Upper lobe of left lung (tissue), 6 donors: ENCODE results near the gene MRPL33. TPM values are rescaled to one million over a fixed set of nuclear protein-coding genes. Genes with fewer than 3 reads are reported as not detected.

Experiments used
- ATAC-seq, 2 donors: fragments of 200-7000 bp; cut with Tn5 transposase; one replicate each; pipeline ENCODE4 v1.9.1; 2022; ENCODE audit warnings: mild to moderate bottlenecking in 2 of 2, moderate library complexity in 2 of 2; ENCODE audit not compliant: low FRiP score in 2 of 2
- DNase-seq, 2 donors: peaks; one replicate each; pipeline ENCODE4 v3.0.0-alpha.2; 2019 to 2020
- H3K27ac ChIP-seq, 4 donors: fragments of 200-600 bp; sonication (generic); one replicate each; pipeline ENCODE4 v1.5.1; 2016 to 2019
- H3K27me3 ChIP-seq, 4 donors: fragments of 200-600 bp; sonication (generic); one replicate each; pipeline ENCODE4 v1.5.1; 2017 to 2019
- H3K36me3 ChIP-seq, 4 donors: fragments of 200-600 bp; sonication (generic); one replicate each; pipeline ENCODE4 v1.5.1; 2016 to 2019
- H3K4me1 ChIP-seq, 4 donors: fragments of 200-600 bp; sonication (generic); one replicate each; pipeline ENCODE4 v1.5.1; 2018 to 2019
- H3K4me3 ChIP-seq, 4 donors: fragments of 200-600 bp; sonication (generic); one replicate each; pipeline ENCODE4 v1.5.1; 2017 to 2019; ENCODE audit warnings: mild to moderate bottlenecking in 2 of 4, moderate library complexity in 1 of 4
- H3K9me3 ChIP-seq, 4 donors: fragments of 200-600 bp; sonication (generic); one replicate each; pipeline ENCODE4 v1.5.1; 2018 to 2019
- EP300 ChIP-seq, 4 donors: sonication (generic); formaldehyde crosslinking; IDR thresholded peaks; one replicate each; pipeline ENCODE4 v1.5.1; 2017; ENCODE audit warnings: antibody characterized with exemption in 4 of 4, control low read depth in 2 of 4
- POLR2A ChIP-seq, 4 donors: fragments of 450-650 bp; IDR thresholded peaks; one replicate each; pipeline ENCODE4 v1.5.1; 2016 to 2017; ENCODE audit warnings: antibody characterized with exemption in 4 of 4, mild to moderate bottlenecking in 2 of 4
- POLR2AphosphoS5 ChIP-seq, 2 donors: sonication (generic); formaldehyde crosslinking; IDR thresholded peaks; one replicate each; pipeline ENCODE4 v1.5.1; 2017; ENCODE audit warnings: antibody characterized with exemption in 2 of 2
- WGBS, 2 donors: methylation state at CpG; one replicate each; pipeline ENCODE4 v1.1.5; 2017 to 2018; 5-methylcytosine and 5-hydroxymethylcytosine counted together
- total RNA-seq, 6 donors: library from RNA; depleted of rRNA in 4 of 6; stranded (reverse); fragments of >200 nt in 4 of 6; gene quantifications; one replicate each; pipeline versions ENCODE4 v1.1.0 to v1.2.1, GENCODE V29; 2016 to 2021
- TF ChIP-seq, protein P1 (sequence below), 6 experiments: fragments of 450-650 bp in 4 of 6; fragments of 200-600 bp in 2 of 6; sonication (generic) in 2 of 6; IDR thresholded peaks; one replicate each; pipeline ENCODE4 v1.5.1; 2016 to 2019; ENCODE audit warnings: antibody characterized with exemption in 6 of 6
- donor health status: DM: no; HTN: no; CAD: no; lungs with moderate emphysema.
- donor health status: DM: no; HTN: yes; CAD: no; lungs with severe emphysema.

The MRPL33 gene
- total RNA-seq, 6 donors from 2014 or later = 54.5 to 122 (median 72.4) TPM

DNA sequence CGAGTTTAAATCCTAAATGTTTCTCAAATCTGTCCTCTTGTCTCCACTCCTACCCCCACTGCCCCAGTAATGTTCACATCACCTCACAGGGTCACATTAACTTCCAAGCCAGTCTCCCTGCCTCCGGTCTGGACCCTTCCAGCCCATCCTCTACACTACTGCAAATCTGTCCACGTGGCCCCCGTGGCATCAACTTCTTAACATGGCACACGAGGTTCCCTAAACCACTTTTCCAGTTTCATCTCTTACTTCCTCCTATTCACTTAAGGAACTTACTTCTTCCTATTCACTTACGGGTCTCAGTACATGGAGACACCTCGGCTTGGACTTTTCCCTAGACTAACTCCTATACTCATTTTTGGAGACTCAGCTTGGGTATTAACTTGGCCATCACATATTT, 27.0 kb downstream of the MRPL33 start:
- no peaks in the 10 kb centered on the region for H3K36me3 ChIP-seq
- ATAC-seq = no peak
- H3K27ac ChIP-seq = peak overlapping the region in 2 of 4 donors; percentile 45 to 54
- 80 to 84% methylated on average over 7 of the region's 7 CpGs for WGBS, 2 donors
- DNase-seq = peak in 1 of 2 donors; percentile 37
- peaks cover 12 to 28% (median 25%) of the 10 kb centered on the region in 4 donors for H3K4me1 ChIP-seq
- TF ChIP-seq, protein P1, sequence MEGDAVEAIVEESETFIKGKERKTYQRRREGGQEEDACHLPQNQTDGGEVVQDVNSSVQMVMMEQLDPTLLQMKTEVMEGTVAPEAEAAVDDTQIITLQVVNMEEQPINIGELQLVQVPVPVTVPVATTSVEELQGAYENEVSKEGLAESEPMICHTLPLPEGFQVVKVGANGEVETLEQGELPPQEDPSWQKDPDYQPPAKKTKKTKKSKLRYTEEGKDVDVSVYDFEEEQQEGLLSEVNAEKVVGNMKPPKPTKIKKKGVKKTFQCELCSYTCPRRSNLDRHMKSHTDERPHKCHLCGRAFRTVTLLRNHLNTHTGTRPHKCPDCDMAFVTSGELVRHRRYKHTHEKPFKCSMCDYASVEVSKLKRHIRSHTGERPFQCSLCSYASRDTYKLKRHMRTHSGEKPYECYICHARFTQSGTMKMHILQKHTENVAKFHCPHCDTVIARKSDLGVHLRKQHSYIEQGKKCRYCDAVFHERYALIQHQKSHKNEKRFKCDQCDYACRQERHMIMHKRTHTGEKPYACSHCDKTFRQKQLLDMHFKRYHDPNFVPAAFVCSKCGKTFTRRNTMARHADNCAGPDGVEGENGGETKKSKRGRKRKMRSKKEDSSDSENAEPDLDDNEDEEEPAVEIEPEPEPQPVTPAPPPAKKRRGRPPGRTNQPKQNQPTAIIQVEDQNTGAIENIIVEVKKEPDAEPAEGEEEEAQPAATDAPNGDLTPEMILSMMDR (IDR thresholded peaks at IDR 0.05) = no peak
- TF ChIP-seq EP300 (IDR thresholded peaks at IDR 0.05) (no peak), POLR2A (IDR thresholded peaks at IDR 0.05) (no peak), POLR2AphosphoS5 (IDR thresholded peaks at IDR 0.05) (no peak)
- no peaks in the 10 kb centered on the region for H3K9me3 ChIP-seq
- H3K4me3 ChIP-seq = no peak overlapping the region
- no peaks in the 10 kb centered on the region for H3K27me3 ChIP-seq

DNA sequence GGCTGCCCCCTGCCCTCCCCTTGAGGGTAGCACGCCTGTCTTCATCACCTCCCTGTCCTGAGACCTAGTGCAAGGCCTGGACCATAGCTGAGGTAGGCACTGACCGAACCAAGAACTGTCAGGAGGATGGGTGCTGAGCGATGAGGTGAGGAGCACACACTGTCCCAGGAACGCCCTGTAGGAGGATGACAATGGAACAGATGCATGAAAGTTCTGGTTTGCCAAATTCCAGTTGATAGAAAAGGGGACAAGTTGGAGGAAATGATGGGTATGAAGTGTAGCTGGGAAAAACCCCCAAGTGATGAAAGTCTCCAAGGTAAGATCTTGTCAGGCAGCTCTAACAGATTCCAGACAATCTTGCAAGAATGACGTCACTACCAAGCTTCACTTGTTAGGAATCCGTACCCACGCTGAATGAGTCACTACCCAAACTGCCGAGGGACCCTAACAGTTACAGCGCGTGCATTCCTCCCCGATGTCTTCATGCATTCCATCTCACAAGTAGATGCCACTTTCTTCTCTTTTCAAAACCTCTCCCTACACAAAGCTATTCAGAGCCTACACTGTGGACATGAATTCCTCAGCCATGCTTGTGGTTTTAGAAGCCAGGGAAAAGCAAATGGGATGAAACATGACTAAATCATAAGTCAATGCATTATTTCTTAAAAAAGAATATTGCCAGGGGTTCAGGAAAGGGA, 27.6 kb downstream of the MRPL33 start:
- H3K9me3 ChIP-seq = no peaks in the 10 kb centered on the region
- peak in 1 of 2 donors; percentile 59 for DNase-seq
- peaks cover 12 to 28% (median 25%) of the 10 kb centered on the region in 4 donors for H3K4me1 ChIP-seq
- H3K27ac ChIP-seq = peak overlapping the region in 3 of 4 donors; percentile 54 to 65 (median 64)
- H3K27me3 ChIP-seq = no peaks in the 10 kb centered on the region
- peak; percentile 77 to 94 for ATAC-seq
- WGBS, 2 donors = 62 to 79% methylated on average over 11 of the region's 11 CpGs
- no peak overlapping the region for H3K4me3 ChIP-seq
- TF ChIP-seq, protein P1 (IDR thresholded peaks at IDR 0.05) = no peak
- TF ChIP-seq POLR2A (IDR thresholded peaks at IDR 0.05) = no peak
- TF ChIP-seq EP300 (IDR thresholded peaks at IDR 0.05) = peak in 2 of 4 donors; percentile 18 to 61
- peak in 1 of 2 donors; percentile 43 for TF ChIP-seq POLR2AphosphoS5 (IDR thresholded peaks at IDR 0.05)
- H3K36me3 ChIP-seq = no peaks in the 10 kb centered on the region

DNA sequence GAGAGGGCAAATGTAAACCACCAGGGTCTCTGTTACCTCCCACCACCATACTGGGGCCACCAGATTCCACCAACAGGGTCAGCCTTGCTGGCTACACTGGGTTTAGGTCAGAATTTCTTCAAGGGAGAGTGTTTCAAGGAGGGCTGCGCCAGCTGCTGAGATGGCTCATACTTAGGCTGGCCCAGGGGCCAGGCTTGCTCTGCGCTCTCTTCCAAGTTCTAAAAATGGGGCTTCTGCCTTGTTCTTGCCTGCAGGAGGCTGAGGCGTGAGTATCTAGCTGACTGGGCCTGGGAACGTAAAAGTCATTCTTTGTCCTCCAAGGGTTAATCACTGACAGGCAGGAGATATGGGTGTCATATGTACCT, 28.1 kb downstream of the MRPL33 start:
- DNase-seq (no peak), ATAC-seq (peak; percentile 20 to 67)
- TF ChIP-seq, protein P1 (IDR thresholded peaks at IDR 0.05) = no peak
- TF ChIP-seq POLR2AphosphoS5 (IDR thresholded peaks at IDR 0.05) = no peak
- TF ChIP-seq POLR2A (IDR thresholded peaks at IDR 0.05) = no peak
- no peak for TF ChIP-seq EP300 (IDR thresholded peaks at IDR 0.05)
- Histone ChIP-seq H3K4me1 (peaks cover 12 to 28% (median 25%) of the 10 kb centered on the region in 4 donors), H3K36me3 (no peaks in the 10 kb centered on the region), H3K9me3 (no peaks in the 10 kb centered on the region), H3K4me3 (no peak overlapping the region), H3K27me3 (no peaks in the 10 kb centered on the region), H3K27ac (peak overlapping the region in 3 of 4 donors; percentile 41 to 65 (median 64))
- 88 to 92% methylated on average over 3 to 4 of the region's 4 CpGs for WGBS, 2 donors

DNA sequence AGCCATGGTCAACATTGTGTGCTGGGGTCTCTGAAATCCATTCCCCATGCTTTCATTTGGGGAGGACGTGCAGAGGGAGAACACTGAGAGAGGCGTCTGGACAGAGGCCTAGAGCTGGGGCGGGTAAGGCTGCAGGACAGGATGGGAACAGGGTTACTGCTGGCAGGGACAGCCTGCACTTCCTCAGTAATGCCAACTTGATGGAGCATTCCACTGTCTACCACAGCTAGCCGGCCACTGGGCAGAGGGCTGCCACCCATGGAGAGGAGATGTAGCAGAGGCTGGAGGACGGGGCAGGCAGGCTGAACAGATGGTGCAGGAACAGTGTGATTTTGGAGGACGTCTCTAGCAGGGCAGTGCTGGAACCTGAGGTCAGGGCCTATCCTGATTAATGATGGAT, 29.3 kb downstream of the MRPL33 start:
- H3K36me3 ChIP-seq = no peaks in the 10 kb centered on the region
- no peaks in the 10 kb centered on the region for H3K9me3 ChIP-seq
- WGBS, 2 donors = 91 to 94% methylated on average over 6 of the region's 6 CpGs
- H3K4me1 ChIP-seq = peaks cover 10 to 18% (median 17%) of the 10 kb centered on the region in 4 donors
- ATAC-seq = no peak
- H3K27ac ChIP-seq = no peak overlapping the region
- H3K27me3 ChIP-seq = no peaks in the 10 kb centered on the region
- no peak overlapping the region for H3K4me3 ChIP-seq
- TF ChIP-seq POLR2AphosphoS5 (IDR thresholded peaks at IDR 0.05) = no peak
- TF ChIP-seq POLR2A (IDR thresholded peaks at IDR 0.05) = no peak
- TF ChIP-seq, protein P1 (IDR thresholded peaks at IDR 0.05) = no peak
- TF ChIP-seq EP300 (IDR thresholded peaks at IDR 0.05) = no peak
- no peak for DNase-seq

DNA sequence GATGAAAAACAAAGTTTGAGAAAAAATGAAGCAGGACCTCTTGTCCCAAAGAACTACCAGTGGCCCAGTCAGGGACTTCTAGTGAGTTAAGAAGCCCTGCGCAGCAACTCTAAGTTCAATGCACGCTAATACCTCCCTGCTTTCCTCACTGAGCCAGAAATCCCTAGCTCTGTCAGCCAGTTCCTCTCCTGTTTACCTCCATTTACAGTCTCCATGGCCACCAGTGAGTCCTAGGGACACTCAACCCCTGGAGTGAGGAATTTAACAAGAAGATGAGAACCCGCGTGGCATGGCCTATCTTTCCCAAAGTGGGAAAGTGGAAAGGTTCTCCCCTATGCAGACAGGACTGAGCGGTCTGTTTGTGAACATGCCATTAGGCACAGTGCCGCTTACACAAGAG, 31.0 kb downstream of the MRPL33 start:
- no peak overlapping the region for H3K27ac ChIP-seq
- no peaks in the 10 kb centered on the region for H3K9me3 ChIP-seq
- no peak overlapping the region for H3K4me3 ChIP-seq
- 95 to 97% methylated on average over 6 of the region's 6 CpGs for WGBS, 2 donors
- H3K27me3 ChIP-seq = no peaks in the 10 kb centered on the region
- TF ChIP-seq POLR2AphosphoS5 (IDR thresholded peaks at IDR 0.05) = no peak
- TF ChIP-seq POLR2A (IDR thresholded peaks at IDR 0.05) = no peak
- TF ChIP-seq EP300 (IDR thresholded peaks at IDR 0.05) = no peak
- TF ChIP-seq, protein P1 (IDR thresholded peaks at IDR 0.05) = no peak
- no peaks in the 10 kb centered on the region for H3K36me3 ChIP-seq
- ATAC-seq (no peak), DNase-seq (no peak)
- H3K4me1 ChIP-seq = peaks cover 0 to 4% (median 3%) of the 10 kb centered on the region in 4 donors
